H1 (cell line): ENCODE measurements around the gene ONECUT2. TPM values are rescaled to one million over a fixed set of nuclear protein-coding genes. Genes with fewer than 3 reads are reported as not detected.

ENCODE experiments used
- CTCF ChIA-PET: fragments of 300-600 bp; sonication (Branson Sonifier 250); formaldehyde crosslinking; loops from one replicate; lab custom pipeline; 2021; ENCODE audit not compliant: partially characterized antibody; lab: Charles Lee
- POLR2A ChIA-PET: fragments of 300-600 bp; sonication (Branson Sonifier 250); formaldehyde crosslinking; loops from one replicate; lab custom pipeline; 2021; ENCODE audit warnings: inconsistent platforms; ENCODE audit not compliant: partially characterized antibody; lab: Charles Lee
- DNase-seq, 2 experiments: peaks; one replicate each; pipeline versions ENCODE4 v3.0.0 to v3.0.0-alpha.2; 2010 to 2022; ENCODE audit warnings: low spot score in 2 of 2, low read depth in 1 of 2, mixed read lengths in 1 of 2
- FAIRE-seq: peaks from 2 replicates; lab custom pipeline; 2011; peaks lifted over from hg19 to GRCh38; lab: Jason Lieb, UNC
- H2AFZ ChIP-seq: 2 replicates; pipeline ENCODE4 v1.8.1; 2012; ENCODE audit warnings: low read length, inconsistent platforms
- H2AK5ac ChIP-seq: 2 replicates; pipeline ENCODE4 v1.6.1; 2013; ENCODE audit warnings: low read depth, low read length
- H2BK120ac ChIP-seq: replicated peaks from 2 replicates; pipeline ENCODE3; 2013; ENCODE audit warnings: low read depth, low read length, inconsistent platforms
- H2BK12ac ChIP-seq: 2 replicates; pipeline ENCODE4 v1.6.1; 2013; ENCODE audit warnings: low read depth, low read length
- H2BK15ac ChIP-seq: 2 replicates; pipeline ENCODE4 v1.6.1; 2013; ENCODE audit warnings: low read length
- H2BK20ac ChIP-seq: 2 replicates; pipeline ENCODE4 v1.6.1; 2013; ENCODE audit warnings: low read length
- H2BK5ac ChIP-seq: 2 replicates; pipeline ENCODE4 v1.6.1; 2013; ENCODE audit warnings: low read depth, low read length
- H3K14ac ChIP-seq: 2 replicates; pipeline ENCODE4 v1.6.1; 2013; ENCODE audit warnings: inconsistent platforms; ENCODE audit not compliant: insufficient read length
- H3K18ac ChIP-seq: 2 replicates; pipeline ENCODE4 v1.6.1; 2013; ENCODE audit warnings: low read length; ENCODE audit errors: extremely low read depth
- H3K23ac ChIP-seq: 2 replicates; pipeline ENCODE4 v1.6.1; 2013; ENCODE audit warnings: inconsistent platforms; ENCODE audit not compliant: insufficient read length
- H3K23me2 ChIP-seq: 2 replicates; pipeline ENCODE4 v1.6.1; 2013; ENCODE audit warnings: low read depth, low read length
- H3K27ac ChIP-seq: 2 replicates; pipeline ENCODE4 v1.6.1; 2011; ENCODE audit warnings: low read depth, low read length, inconsistent platforms
- H3K27me3 ChIP-seq, 4 experiments: replicated peaks in 1 of 4; 1 replicate in 1 of 4; 2 replicates in 3 of 4; pipeline versions ENCODE4 v1.6.1 to v1.8.1; 2011 to 2013; ENCODE audit warnings: low read length in 3 of 4, mild to moderate bottlenecking in 3 of 4, inconsistent platforms in 2 of 4, mixed read lengths in 2 of 4, moderate library complexity in 1 of 4; ENCODE audit not compliant: control insufficient read depth in 3 of 4, insufficient read depth in 3 of 4; ENCODE audit errors: extremely low read depth in 1 of 4
- H3K36me3 ChIP-seq, 4 experiments: 2 replicates each; pipeline versions ENCODE4 v1.6.1 to v1.8.1; 2011 to 2013; ENCODE audit warnings: mild to moderate bottlenecking in 4 of 4, low read length in 3 of 4, moderate library complexity in 2 of 4, control low read depth in 1 of 4, inconsistent platforms in 1 of 4; ENCODE audit not compliant: insufficient read depth in 4 of 4, control insufficient read depth in 2 of 4
- H3K4ac ChIP-seq: replicated peaks from 2 replicates; pipeline ENCODE3; 2013; ENCODE audit warnings: low read length, low read depth, mixed read lengths, inconsistent platforms; ENCODE audit not compliant: insufficient read length
- H3K4me1 ChIP-seq, 4 experiments: replicated peaks in 1 of 4; 1 replicate in 1 of 4; 2 replicates in 3 of 4; pipeline versions ENCODE4 v1.6.1 to v1.8.1; 2011 to 2013; ENCODE audit warnings: low read length in 3 of 4, inconsistent platforms in 2 of 4, mixed read lengths in 1 of 4; ENCODE audit not compliant: insufficient read depth in 4 of 4, control insufficient read depth in 3 of 4
- H3K4me2 ChIP-seq, 2 experiments: 2 replicates each; pipeline versions ENCODE4 v1.6.1 to v1.8.1; 2011 to 2013; ENCODE audit warnings: low read depth in 2 of 2, low read length in 2 of 2, control low read depth in 1 of 2, inconsistent platforms in 1 of 2, mild to moderate bottlenecking in 1 of 2; ENCODE audit not compliant: insufficient read depth in 1 of 2
- H3K4me3 ChIP-seq, 4 experiments: fragments of 200-600, 300-600 bp in 1 of 4; sonication (generic), shearing (Covaris generic), sonication (Bioruptor Twin) in 1 of 4; 2 replicates each; pipeline versions ENCODE4 v1.5.1 to v1.8.1; 2011 to 2016; ENCODE audit warnings: low read length in 4 of 4, low read depth in 3 of 4, control low read depth in 2 of 4, inconsistent platforms in 2 of 4, mild to moderate bottlenecking in 2 of 4, mixed read lengths in 1 of 4, moderate library complexity in 1 of 4; ENCODE audit not compliant: insufficient read depth in 2 of 4; ENCODE audit errors: extremely low read depth in 1 of 4
- H3K56ac ChIP-seq: replicated peaks from 2 replicates; pipeline ENCODE3; 2013; ENCODE audit warnings: low read depth, mild to moderate bottlenecking, mixed read lengths, low read length, inconsistent platforms; ENCODE audit not compliant: insufficient read length
- H3K79me1 ChIP-seq: 2 replicates; pipeline ENCODE4 v1.6.1; 2013; ENCODE audit warnings: low read depth, low read length, control low read depth
- H3K79me2 ChIP-seq, 2 experiments: 2 replicates each; pipeline versions ENCODE4 v1.6.1 to v1.8.1; 2012 to 2013; ENCODE audit warnings: low read length in 2 of 2, mild to moderate bottlenecking in 2 of 2, inconsistent platforms in 1 of 2; ENCODE audit not compliant: insufficient read depth in 2 of 2, control insufficient read depth in 1 of 2
- H3K9ac ChIP-seq, 4 experiments: replicated peaks in 1 of 4; 1 replicate in 1 of 4; 2 replicates in 3 of 4; pipeline versions ENCODE4 v1.6.1 to v1.8.1; 2011 to 2013; ENCODE audit warnings: low read depth in 3 of 4, low read length in 3 of 4, control low read depth in 2 of 4, mild to moderate bottlenecking in 2 of 4, moderate library complexity in 2 of 4, inconsistent platforms in 1 of 4; ENCODE audit errors: extremely low read depth in 1 of 4
- H3K9me3 ChIP-seq, 2 experiments: 2 replicates each; pipeline versions ENCODE4 v1.6.1 to v1.8.1; 2012 to 2013; ENCODE audit warnings: mild to moderate bottlenecking in 2 of 2, moderate library complexity in 2 of 2, control low read depth in 1 of 2, inconsistent platforms in 1 of 2, low read depth in 1 of 2, low read length in 1 of 2, mixed read lengths in 1 of 2; ENCODE audit not compliant: insufficient read depth in 2 of 2
- H4K20me1 ChIP-seq, 2 experiments: replicated peaks in 1 of 2; 2 replicates each; pipeline versions ENCODE3 to v1.8.1; 2011 to 2013; ENCODE audit warnings: inconsistent platforms in 2 of 2, low read length in 2 of 2, mild to moderate bottlenecking in 1 of 2; ENCODE audit not compliant: insufficient read depth in 2 of 2, control insufficient read depth in 1 of 2
- H4K5ac ChIP-seq: 2 replicates; pipeline ENCODE4 v1.6.1; 2013; ENCODE audit warnings: low read length, low read depth, mixed read lengths, inconsistent platforms; ENCODE audit not compliant: insufficient read length
- H4K8ac ChIP-seq: 2 replicates; pipeline ENCODE4 v1.8.0; 2013; ENCODE audit warnings: mild to moderate bottlenecking, moderate library complexity, low read length, inconsistent platforms; ENCODE audit not compliant: insufficient read depth; ENCODE audit errors: extremely low read depth
- H4K91ac ChIP-seq: replicated peaks from 2 replicates; pipeline ENCODE3; 2013; ENCODE audit warnings: low read length, mixed read lengths, inconsistent platforms; ENCODE audit not compliant: insufficient read length
- EP300 ChIP-seq, 2 experiments: IDR thresholded peaks; 1 replicate in 1 of 2; 2 replicates in 1 of 2; pipeline ENCODE4 v1.6.1; 2011 to 2012; ENCODE audit warnings: low read depth in 2 of 2, low read length in 2 of 2, mild to moderate bottlenecking in 2 of 2, borderline replicate concordance in 1 of 2, inconsistent platforms in 1 of 2, moderate library complexity in 1 of 2
- GTF2F1 ChIP-seq: IDR thresholded peaks from 2 replicates; pipeline ENCODE4 v1.6.1; 2012; ENCODE audit warnings: low read depth, low read length, improper control_type of control experiment, borderline replicate concordance
- WGBS, 2 experiments: shearing (Covaris generic) in 1 of 2; methylation state at CpG; one replicate each; pipeline versions ENCODE4 v1.1.6 to v1.1.7; 2013 to 2015; ENCODE audit warnings: low lambda C conversion rate in 2 of 2, mixed read lengths in 2 of 2, inconsistent platforms in 1 of 2, low coverage in 1 of 2, missing lambda C conversion rate in 1 of 2; ENCODE audit not compliant: insufficient replicate concordance in 2 of 2, insufficient coverage in 1 of 2, insufficient read length in 1 of 2; ENCODE audit errors: extremely low coverage in 1 of 2, missing lambda C conversion rate in 1 of 2; 5-methylcytosine and 5-hydroxymethylcytosine counted together
- polyA plus RNA-seq, 7 experiments: library from polyadenylated mRNA; depleted of rRNA in 3 of 7; stranded (reverse) in 5 of 7; unstranded in 2 of 7; fragments of >200 nt in 5 of 7; fragments of 200-250 nt in 2 of 7; gene quantifications; 1 replicate in 5 of 7; 2 replicates in 1 of 7; 4 replicates in 1 of 7; pipeline versions ENCODE4 v1.2.1 to v1.2.3, GENCODE V29; 2011 to 2013; ENCODE audit warnings: missing spikeins in 2 of 7, mixed read lengths in 2 of 7
- total RNA-seq: library from RNA; stranded (reverse); fragmentation: NEBNext Ultra II Directional; extraction: Animal tissue kit (Norgen Biotek cat#: 25700); gene quantifications from 2 replicates; pipeline ENCODE4 v1.2.1, GENCODE V29; 2021

ONECUT2 gene
- total and polyA plus RNA-seq, 2 of the 8 experiments (the other 6 are each of a cell fraction or from before 2014, with no cell fraction given) = 0.38 to 1.9 TPM

- H2BK15ac ChIP-seq = no peak overlapping the region
- H3K79me1 ChIP-seq = no peaks in the 10 kb centered on the region
- no peak overlapping the region for H2BK120ac ChIP-seq
- H2AFZ ChIP-seq = no peak overlapping the region
- H4K8ac ChIP-seq = no peak overlapping the region
- no peak overlapping the region for H2BK20ac ChIP-seq
- H3K9me3 ChIP-seq = no peaks in the 10 kb centered on the region
- H2AK5ac ChIP-seq = no peak overlapping the region
- no peaks in the 10 kb centered on the region for H3K79me2 ChIP-seq
- H3K4me3 ChIP-seq = no peak overlapping the region
- H3K4me2 ChIP-seq = no peak overlapping the region
- no peak overlapping the region for H3K14ac ChIP-seq
- H4K5ac ChIP-seq = no peak overlapping the region
- no peak for DNase-seq
- H4K20me1 ChIP-seq = no peaks in the 10 kb centered on the region
- no peak overlapping the region for H2BK5ac ChIP-seq
- H3K23ac ChIP-seq = no peak overlapping the region
- ChIA-PET POLR2A (interaction anchor here (0.7 kb wide), 1 partner anchor 418 kb away, joined by 4 read pairs; no protein-coding TSS in a partner anchor), CTCF (no interaction called here)
- no peak overlapping the region for H3K4ac ChIP-seq
- no peak overlapping the region for H4K91ac ChIP-seq
- no peak overlapping the region for H3K56ac ChIP-seq
- no peak overlapping the region for H3K27ac ChIP-seq
- no peaks in the 10 kb centered on the region for H3K36me3 ChIP-seq
- no peak for FAIRE-seq
- no peak overlapping the region for H2BK12ac ChIP-seq
- no peak overlapping the region for H3K18ac ChIP-seq
- no peaks in the 10 kb centered on the region for H3K4me1 ChIP-seq
- H3K27me3 ChIP-seq = no peaks in the 10 kb centered on the region
- no peak for TF ChIP-seq GTF2F1
- TF ChIP-seq EP300 (IDR thresholded peaks at IDR 0.05; ENCODE audit: borderline replicate concordance in 1 of 2, low read depth in 2 of 2, low read length in 2 of 2) = no peak
- no peak overlapping the region for H3K9ac ChIP-seq
- 92% methylated on average over 2 of the region's 2 CpGs; no CpG with 5 or more reads in 1 of the 2 experiments for WGBS, 2 experiments
- H3K23me2 ChIP-seq = no peaks in the 10 kb centered on the region
Measured at GRCh38 chr18:57389271-57389670, 45.9 kb upstream of the ONECUT2 start.
